HEK293 (cell line): ENCODE measurements around the gene KCNIP4.

ENCODE experiments used
- EGR2 ChIP-seq: fragments of 450-650 bp; formaldehyde crosslinking; IDR thresholded peaks from 2 replicates; pipeline ENCODE4 v1.5.1; 2016; ENCODE audit warnings: low read depth, missing biosample characterization, missing genetic modification characterization
- INSM2 ChIP-seq: fragments of 450-650 bp; formaldehyde crosslinking; IDR thresholded peaks from 2 replicates; pipeline ENCODE4 v1.5.1; 2016; ENCODE audit warnings: missing biosample characterization, missing genetic modification characterization
- ZEB2 ChIP-seq: fragments of 450-650 bp; formaldehyde crosslinking; IDR thresholded peaks from 2 replicates; pipeline ENCODE4 v1.5.1; 2016; ENCODE audit warnings: missing biosample characterization, missing genetic modification characterization
- ZFP37 ChIP-seq: fragments of 450-650 bp; formaldehyde crosslinking; IDR thresholded peaks from 2 replicates; pipeline ENCODE4 v1.5.1; 2016; ENCODE audit warnings: missing biosample characterization, missing genetic modification characterization
- ZNF2 ChIP-seq: fragments of 450-650 bp; formaldehyde crosslinking; IDR thresholded peaks from 2 replicates; pipeline ENCODE4 v1.5.1; 2016; ENCODE audit warnings: missing biosample characterization, missing genetic modification characterization
- ZNF214 ChIP-seq: fragments of 450-650 bp; formaldehyde crosslinking; IDR thresholded peaks from 2 replicates; pipeline ENCODE4 v1.5.1; 2017; ENCODE audit warnings: missing biosample characterization, mild to moderate bottlenecking, missing genetic modification characterization, borderline replicate concordance
- ZNF501 ChIP-seq: fragments of 450-650 bp; formaldehyde crosslinking; IDR thresholded peaks from 2 replicates; pipeline ENCODE4 v1.5.1; 2016; ENCODE audit warnings: missing biosample characterization, missing genetic modification characterization
- ZNF707 ChIP-seq: fragments of 450-650 bp; formaldehyde crosslinking; IDR thresholded peaks from 2 replicates; pipeline ENCODE4 v1.5.1; 2016; ENCODE audit warnings: missing biosample characterization, missing genetic modification characterization
- ZNF747 ChIP-seq: fragments of 450-650 bp; formaldehyde crosslinking; IDR thresholded peaks from 2 replicates; pipeline ENCODE4 v1.5.1; 2016; ENCODE audit warnings: missing biosample characterization, missing genetic modification characterization
- TF ChIP-seq, protein P1 (sequence below): fragments of 450-650 bp; formaldehyde crosslinking; IDR thresholded peaks from 2 replicates; pipeline ENCODE4 v1.5.1; 2016; ENCODE audit warnings: missing biosample characterization, missing genetic modification characterization
- TF ChIP-seq, protein P2 (sequence below): fragments of 450-650 bp; formaldehyde crosslinking; IDR thresholded peaks from 2 replicates; pipeline ENCODE4 v1.5.1; 2016; ENCODE audit warnings: missing biosample characterization, missing genetic modification characterization
- TF ChIP-seq, protein P3 (sequence below): fragments of 450-650 bp; formaldehyde crosslinking; IDR thresholded peaks from 2 replicates; pipeline ENCODE4 v1.5.1; 2016; ENCODE audit warnings: missing biosample characterization, missing genetic modification characterization
- TF ChIP-seq, protein P4 (sequence below): fragments of 450-650 bp; formaldehyde crosslinking; conservative IDR thresholded peaks from 2 replicates; pipeline ENCODE4 v1.5.1; 2016; ENCODE audit warnings: low read depth, missing biosample characterization, missing genetic modification characterization

GRCh38 chr4:21769404-21770147 is 179.0 kb downstream of the KCNIP4 start:
- TF ChIP-seq ZEB2 (tag by site-specific recombination) (no peak), ZNF214 (tag by site-specific recombination) (no peak), ZNF747 (no peak), EGR2 (tag by site-specific recombination) (no peak), INSM2 (no peak), ZNF501 (no peak), ZNF2 (tag by site-specific recombination) (no peak), ZNF707 (no peak), ZFP37 (tag by site-specific recombination) (no peak)
- TF ChIP-seq, protein P1, sequence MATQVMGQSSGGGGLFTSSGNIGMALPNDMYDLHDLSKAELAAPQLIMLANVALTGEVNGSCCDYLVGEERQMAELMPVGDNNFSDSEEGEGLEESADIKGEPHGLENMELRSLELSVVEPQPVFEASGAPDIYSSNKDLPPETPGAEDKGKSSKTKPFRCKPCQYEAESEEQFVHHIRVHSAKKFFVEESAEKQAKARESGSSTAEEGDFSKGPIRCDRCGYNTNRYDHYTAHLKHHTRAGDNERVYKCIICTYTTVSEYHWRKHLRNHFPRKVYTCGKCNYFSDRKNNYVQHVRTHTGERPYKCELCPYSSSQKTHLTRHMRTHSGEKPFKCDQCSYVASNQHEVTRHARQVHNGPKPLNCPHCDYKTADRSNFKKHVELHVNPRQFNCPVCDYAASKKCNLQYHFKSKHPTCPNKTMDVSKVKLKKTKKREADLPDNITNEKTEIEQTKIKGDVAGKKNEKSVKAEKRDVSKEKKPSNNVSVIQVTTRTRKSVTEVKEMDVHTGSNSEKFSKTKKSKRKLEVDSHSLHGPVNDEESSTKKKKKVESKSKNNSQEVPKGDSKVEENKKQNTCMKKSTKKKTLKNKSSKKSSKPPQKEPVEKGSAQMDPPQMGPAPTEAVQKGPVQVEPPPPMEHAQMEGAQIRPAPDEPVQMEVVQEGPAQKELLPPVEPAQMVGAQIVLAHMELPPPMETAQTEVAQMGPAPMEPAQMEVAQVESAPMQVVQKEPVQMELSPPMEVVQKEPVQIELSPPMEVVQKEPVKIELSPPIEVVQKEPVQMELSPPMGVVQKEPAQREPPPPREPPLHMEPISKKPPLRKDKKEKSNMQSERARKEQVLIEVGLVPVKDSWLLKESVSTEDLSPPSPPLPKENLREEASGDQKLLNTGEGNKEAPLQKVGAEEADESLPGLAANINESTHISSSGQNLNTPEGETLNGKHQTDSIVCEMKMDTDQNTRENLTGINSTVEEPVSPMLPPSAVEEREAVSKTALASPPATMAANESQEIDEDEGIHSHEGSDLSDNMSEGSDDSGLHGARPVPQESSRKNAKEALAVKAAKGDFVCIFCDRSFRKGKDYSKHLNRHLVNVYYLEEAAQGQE (tag by site-specific recombination) = no peak
- TF ChIP-seq, protein P2, sequence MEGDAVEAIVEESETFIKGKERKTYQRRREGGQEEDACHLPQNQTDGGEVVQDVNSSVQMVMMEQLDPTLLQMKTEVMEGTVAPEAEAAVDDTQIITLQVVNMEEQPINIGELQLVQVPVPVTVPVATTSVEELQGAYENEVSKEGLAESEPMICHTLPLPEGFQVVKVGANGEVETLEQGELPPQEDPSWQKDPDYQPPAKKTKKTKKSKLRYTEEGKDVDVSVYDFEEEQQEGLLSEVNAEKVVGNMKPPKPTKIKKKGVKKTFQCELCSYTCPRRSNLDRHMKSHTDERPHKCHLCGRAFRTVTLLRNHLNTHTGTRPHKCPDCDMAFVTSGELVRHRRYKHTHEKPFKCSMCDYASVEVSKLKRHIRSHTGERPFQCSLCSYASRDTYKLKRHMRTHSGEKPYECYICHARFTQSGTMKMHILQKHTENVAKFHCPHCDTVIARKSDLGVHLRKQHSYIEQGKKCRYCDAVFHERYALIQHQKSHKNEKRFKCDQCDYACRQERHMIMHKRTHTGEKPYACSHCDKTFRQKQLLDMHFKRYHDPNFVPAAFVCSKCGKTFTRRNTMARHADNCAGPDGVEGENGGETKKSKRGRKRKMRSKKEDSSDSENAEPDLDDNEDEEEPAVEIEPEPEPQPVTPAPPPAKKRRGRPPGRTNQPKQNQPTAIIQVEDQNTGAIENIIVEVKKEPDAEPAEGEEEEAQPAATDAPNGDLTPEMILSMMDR (tag by site-specific recombination) = no peak
- TF ChIP-seq, protein P3, sequence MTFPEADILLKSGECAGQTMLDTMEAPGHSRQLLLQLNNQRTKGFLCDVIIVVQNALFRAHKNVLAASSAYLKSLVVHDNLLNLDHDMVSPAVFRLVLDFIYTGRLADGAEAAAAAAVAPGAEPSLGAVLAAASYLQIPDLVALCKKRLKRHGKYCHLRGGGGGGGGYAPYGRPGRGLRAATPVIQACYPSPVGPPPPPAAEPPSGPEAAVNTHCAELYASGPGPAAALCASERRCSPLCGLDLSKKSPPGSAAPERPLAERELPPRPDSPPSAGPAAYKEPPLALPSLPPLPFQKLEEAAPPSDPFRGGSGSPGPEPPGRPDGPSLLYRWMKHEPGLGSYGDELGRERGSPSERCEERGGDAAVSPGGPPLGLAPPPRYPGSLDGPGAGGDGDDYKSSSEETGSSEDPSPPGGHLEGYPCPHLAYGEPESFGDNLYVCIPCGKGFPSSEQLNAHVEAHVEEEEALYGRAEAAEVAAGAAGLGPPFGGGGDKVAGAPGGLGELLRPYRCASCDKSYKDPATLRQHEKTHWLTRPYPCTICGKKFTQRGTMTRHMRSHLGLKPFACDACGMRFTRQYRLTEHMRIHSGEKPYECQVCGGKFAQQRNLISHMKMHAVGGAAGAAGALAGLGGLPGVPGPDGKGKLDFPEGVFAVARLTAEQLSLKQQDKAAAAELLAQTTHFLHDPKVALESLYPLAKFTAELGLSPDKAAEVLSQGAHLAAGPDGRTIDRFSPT (tag by site-specific recombination) = no peak
- TF ChIP-seq, protein P4, sequence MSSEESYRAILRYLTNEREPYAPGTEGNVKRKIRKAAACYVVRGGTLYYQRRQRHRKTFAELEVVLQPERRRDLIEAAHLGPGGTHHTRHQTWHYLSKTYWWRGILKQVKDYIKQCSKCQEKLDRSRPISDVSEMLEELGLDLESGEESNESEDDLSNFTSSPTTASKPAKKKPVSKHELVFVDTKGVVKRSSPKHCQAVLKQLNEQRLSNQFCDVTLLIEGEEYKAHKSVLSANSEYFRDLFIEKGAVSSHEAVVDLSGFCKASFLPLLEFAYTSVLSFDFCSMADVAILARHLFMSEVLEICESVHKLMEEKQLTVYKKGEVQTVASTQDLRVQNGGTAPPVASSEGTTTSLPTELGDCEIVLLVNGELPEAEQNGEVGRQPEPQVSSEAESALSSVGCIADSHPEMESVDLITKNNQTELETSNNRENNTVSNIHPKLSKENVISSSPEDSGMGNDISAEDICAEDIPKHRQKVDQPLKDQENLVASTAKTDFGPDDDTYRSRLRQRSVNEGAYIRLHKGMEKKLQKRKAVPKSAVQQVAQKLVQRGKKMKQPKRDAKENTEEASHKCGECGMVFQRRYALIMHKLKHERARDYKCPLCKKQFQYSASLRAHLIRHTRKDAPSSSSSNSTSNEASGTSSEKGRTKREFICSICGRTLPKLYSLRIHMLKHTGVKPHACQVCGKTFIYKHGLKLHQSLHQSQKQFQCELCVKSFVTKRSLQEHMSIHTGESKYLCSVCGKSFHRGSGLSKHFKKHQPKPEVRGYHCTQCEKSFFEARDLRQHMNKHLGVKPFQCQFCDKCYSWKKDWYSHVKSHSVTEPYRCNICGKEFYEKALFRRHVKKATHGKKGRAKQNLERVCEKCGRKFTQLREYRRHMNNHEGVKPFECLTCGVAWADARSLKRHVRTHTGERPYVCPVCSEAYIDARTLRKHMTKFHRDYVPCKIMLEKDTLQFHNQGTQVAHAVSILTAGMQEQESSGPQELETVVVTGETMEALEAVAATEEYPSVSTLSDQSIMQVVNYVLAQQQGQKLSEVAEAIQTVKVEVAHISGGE = no peak
